Glutamatergic neuron (in vitro differentiated cells): ENCODE data around the gene ZNF469. TPM values are rescaled to one million over a fixed set of nuclear protein-coding genes. Genes with fewer than 3 reads are reported as not detected.

Experiments used
- total RNA-seq: library from RNA; stranded (reverse); fragmentation: NEBNext Ultra II Directional; extraction: Animal tissue kit (Norgen Biotek cat#: 25700); gene quantifications from one replicate; pipeline ENCODE4 v1.2.1, GENCODE V29; 2021; ENCODE audit not compliant: unreplicated experiment

Gene ZNF469
- total RNA-seq, 1 donor from 2014 or later, result 0.56 TPM

Other genes starting within 250 kb of the ZNF469 start
- gene ZFPM1, start 70.3 kb downstream of the ZNF469 start, total RNA-seq, result 11.1 TPM
- 48.9 TPM for gene ZC3H18, start 187.4 kb downstream of the ZNF469 start, total RNA-seq